Measurements from ENCODE around the gene CFAP54.

The CFAP54 gene

GRCh38 chr12:96883571-96883970 is 394.2 kb downstream of the CFAP54 start:
- TF ChIP-seq, protein P1, sequence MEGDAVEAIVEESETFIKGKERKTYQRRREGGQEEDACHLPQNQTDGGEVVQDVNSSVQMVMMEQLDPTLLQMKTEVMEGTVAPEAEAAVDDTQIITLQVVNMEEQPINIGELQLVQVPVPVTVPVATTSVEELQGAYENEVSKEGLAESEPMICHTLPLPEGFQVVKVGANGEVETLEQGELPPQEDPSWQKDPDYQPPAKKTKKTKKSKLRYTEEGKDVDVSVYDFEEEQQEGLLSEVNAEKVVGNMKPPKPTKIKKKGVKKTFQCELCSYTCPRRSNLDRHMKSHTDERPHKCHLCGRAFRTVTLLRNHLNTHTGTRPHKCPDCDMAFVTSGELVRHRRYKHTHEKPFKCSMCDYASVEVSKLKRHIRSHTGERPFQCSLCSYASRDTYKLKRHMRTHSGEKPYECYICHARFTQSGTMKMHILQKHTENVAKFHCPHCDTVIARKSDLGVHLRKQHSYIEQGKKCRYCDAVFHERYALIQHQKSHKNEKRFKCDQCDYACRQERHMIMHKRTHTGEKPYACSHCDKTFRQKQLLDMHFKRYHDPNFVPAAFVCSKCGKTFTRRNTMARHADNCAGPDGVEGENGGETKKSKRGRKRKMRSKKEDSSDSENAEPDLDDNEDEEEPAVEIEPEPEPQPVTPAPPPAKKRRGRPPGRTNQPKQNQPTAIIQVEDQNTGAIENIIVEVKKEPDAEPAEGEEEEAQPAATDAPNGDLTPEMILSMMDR (IDR thresholded peaks at IDR 0.05; ENCODE audit: low read depth, low read length), result no peak
- DNase-seq (ENCODE audit: low read depth, low spot score), result no peak
- H3K4me3 ChIP-seq (ENCODE audit: low read depth, low read length), result no peak overlapping the region
- in situ Hi-C loops (cut with HindIII; ENCODE audit: low sequenced_read_pairs), result no loop called here

DNA sequence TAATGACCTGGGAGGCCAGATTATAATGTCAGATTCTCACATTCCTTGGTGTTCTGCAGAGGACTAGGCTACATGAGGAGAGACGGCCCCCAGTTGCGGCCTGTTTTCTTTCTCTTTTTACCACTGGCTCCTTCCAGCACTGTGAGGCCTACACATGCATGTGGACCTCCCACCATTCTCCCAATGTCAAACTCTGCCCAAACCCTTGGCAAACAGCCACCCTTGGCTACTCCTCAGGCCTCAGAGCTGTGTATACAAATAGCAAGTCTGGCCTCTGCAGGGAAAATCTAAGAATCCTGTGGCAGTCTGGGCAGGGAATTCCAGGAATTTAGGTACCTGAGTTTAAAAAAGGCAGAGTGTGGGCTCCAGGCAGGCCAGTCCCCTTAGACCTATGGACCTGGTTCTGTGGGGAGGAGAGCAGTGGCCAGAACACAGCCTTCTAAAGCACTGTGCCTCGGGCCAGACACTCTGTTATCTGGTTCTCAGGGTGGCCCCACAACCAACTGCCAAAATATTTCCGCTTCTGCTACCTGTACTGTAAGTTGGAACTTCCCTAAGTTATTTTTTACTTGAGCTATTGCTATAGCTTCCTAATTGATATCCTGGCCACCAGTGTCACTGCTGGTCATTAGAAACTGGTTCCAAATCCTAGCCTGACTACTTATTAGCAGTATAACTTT is 397.8 kb downstream of the CFAP54 start:
- in situ Hi-C loops (cut with HindIII; ENCODE audit: low sequenced_read_pairs), result no loop called here
- TF ChIP-seq, protein P1 (IDR thresholded peaks at IDR 0.05; ENCODE audit: low read depth, low read length), result no peak
- DNase-seq (ENCODE audit: low read depth, low spot score), result peak; percentile 85
- no peak overlapping the region for H3K4me3 ChIP-seq (ENCODE audit: low read depth, low read length)

GRCh38 chr12:96889273-96889933 is 400.0 kb downstream of the CFAP54 start:
- in situ Hi-C loops (cut with HindIII; ENCODE audit: low sequenced_read_pairs), result no loop called here
- no peak overlapping the region for H3K4me3 ChIP-seq (ENCODE audit: low read depth, low read length)
- peak; percentile 64 for DNase-seq (ENCODE audit: low read depth, low spot score)
- TF ChIP-seq, protein P1 (IDR thresholded peaks at IDR 0.05; ENCODE audit: low read depth, low read length), result no peak

DNA sequence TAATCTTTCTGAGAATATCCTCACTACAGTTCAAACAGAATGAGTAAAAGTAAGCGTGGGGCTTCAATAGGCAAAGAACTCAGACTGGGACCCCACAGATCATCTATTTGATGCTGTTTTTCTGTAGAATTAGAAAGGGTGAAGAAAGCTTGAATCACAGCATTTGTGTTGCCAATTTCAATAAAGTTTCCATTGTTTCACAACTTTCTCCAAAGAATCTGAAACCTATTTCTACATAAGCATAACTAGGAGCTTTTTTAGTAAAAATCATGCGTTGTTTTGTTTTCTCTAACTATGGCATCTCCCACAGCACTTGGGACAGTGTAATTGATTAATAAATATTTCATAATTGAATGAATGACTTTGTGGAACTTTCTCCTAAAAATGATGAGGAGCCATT is 401.0 kb downstream of the CFAP54 start:
- no peak overlapping the region for H3K4me3 ChIP-seq (ENCODE audit: low read depth, low read length)
- no peak for DNase-seq (ENCODE audit: low read depth, low spot score)
- TF ChIP-seq, protein P1 (IDR thresholded peaks at IDR 0.05; ENCODE audit: low read depth, low read length), result no peak
- in situ Hi-C loops (cut with HindIII; ENCODE audit: low sequenced_read_pairs), result no loop called here

- DNase-seq (ENCODE audit: low read depth, low spot score), result no peak
- no peak overlapping the region for H3K4me3 ChIP-seq (ENCODE audit: low read depth, low read length)
- TF ChIP-seq, protein P1 (IDR thresholded peaks at IDR 0.05; ENCODE audit: low read depth, low read length), result no peak
- in situ Hi-C loops (cut with HindIII; ENCODE audit: low sequenced_read_pairs), result no loop called here
Measured at GRCh38 chr12:96892104-96892503, 402.7 kb downstream of the CFAP54 start.

GRCh38 chr12:96897421-96897820 is 408.0 kb downstream of the CFAP54 start:
- TF ChIP-seq, protein P1 (IDR thresholded peaks at IDR 0.05; ENCODE audit: low read depth, low read length), result no peak
- in situ Hi-C loops (cut with HindIII; ENCODE audit: low sequenced_read_pairs), result no loop called here
- no peak for DNase-seq (ENCODE audit: low read depth, low spot score)
- H3K4me3 ChIP-seq (ENCODE audit: low read depth, low read length), result no peak overlapping the region
